GM19043 (cell line): Measurements from ENCODE around the gene CEBPB.
"Not testable (repeated sequence)": the region's sequence is repeated elsewhere in the genome, so short reads cannot be mapped to it uniquely, and the experiment has no call there.

ENCODE experiments used
- ATAC-seq: cut with Tn5 transposase; IDR thresholded peaks from one replicate; pipeline ENCODE4 v1.9.1; 2021; ENCODE audit warnings: low read depth; ENCODE audit not compliant: unreplicated experiment

Gene CEBPB

GRCh38 chr20:50191544-50192363, 1.1 kb downstream of the CEBPB start:
- no peak for ATAC-seq

GRCh38 chr20:50192364-50193198, 2.0 kb downstream of the CEBPB start:
- no peak for ATAC-seq

GRCh38 chr20:50193199-50193835, 2.7 kb downstream of the CEBPB start:
- ATAC-seq: no peak

- ATAC-seq: no peak
These were observed 3.3 kb downstream of the CEBPB start for GRCh38 chr20:50193836-50194421.

GRCh38 chr20:50194422-50194830, 3.8 kb downstream of the CEBPB start:
- no peak for ATAC-seq

GRCh38 chr20:50194831-50195523, 4.3 kb downstream of the CEBPB start:
- ATAC-seq: no peak

- no peak for ATAC-seq
These were observed 5.0 kb downstream of the CEBPB start for GRCh38 chr20:50195524-50196120.

GRCh38 chr20:50196248-50196647, 5.6 kb downstream of the CEBPB start:
- no peak for ATAC-seq

GRCh38 chr20:50196896-50197295, 6.3 kb downstream of the CEBPB start:
- no peak for ATAC-seq

GRCh38 chr20:50197463-50198179, 7.0 kb downstream of the CEBPB start:
- ATAC-seq: no peak

- ATAC-seq: no peak
These were observed 7.6 kb downstream of the CEBPB start for GRCh38 chr20:50198180-50198666.

GRCh38 chr20:50198716-50199115, 8.1 kb downstream of the CEBPB start:
- no peak for ATAC-seq

- no peak for ATAC-seq
These were observed 9.1 kb downstream of the CEBPB start for GRCh38 chr20:50199703-50200102.

GRCh38 chr20:50200482-50201104, 10.0 kb downstream of the CEBPB start:
- no peak for ATAC-seq

- ATAC-seq: not testable (repeated sequence)
These were observed 11.1 kb downstream of the CEBPB start for GRCh38 chr20:50201710-50202109.

GRCh38 chr20:50202677-50203076, 12.0 kb downstream of the CEBPB start:
- no peak for ATAC-seq

GRCh38 chr20:50203951-50204937, 13.6 kb downstream of the CEBPB start:
- ATAC-seq: no peak
